Measurements from ENCODE around the gene CELF2. TPM values are rescaled to one million over a fixed set of nuclear protein-coding genes. Genes with fewer than 3 reads are reported as not detected.

The CELF2 gene
- total RNA-seq, 1 donor from 2014 or later, result 14.4 TPM

DNA sequence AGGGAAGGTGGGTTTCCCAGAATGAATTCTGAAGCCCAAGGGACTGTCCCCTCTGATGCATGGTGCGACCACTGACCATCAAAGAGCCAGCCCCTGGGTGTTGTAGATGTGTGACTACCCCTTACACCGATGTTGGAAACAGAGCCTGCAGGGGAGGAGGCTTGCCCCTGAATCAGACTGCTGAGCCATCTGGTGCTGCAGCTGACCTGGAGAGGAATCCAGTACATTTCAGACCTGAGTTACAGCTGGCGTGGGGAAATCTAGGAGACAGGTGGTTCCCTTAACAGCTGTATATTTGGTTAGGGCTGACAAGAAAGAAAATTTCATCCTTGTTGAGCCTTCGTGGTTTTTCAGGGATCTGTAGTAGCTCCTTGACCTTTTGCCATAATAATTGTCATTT lies 195.5 kb downstream of the CELF2 start:
- Mint-ChIP-seq H3K36me3 (peaks cover 3% of the 10 kb centered on the region), H3K4me1 (ENCODE audit: unreplicated experiment) (no peaks in the 10 kb centered on the region), H3K27ac (no peak overlapping the region), H3K4me3 (no peak overlapping the region), H3K9me3 (no peaks in the 10 kb centered on the region), H3K27me3 (peaks cover 31% of the 10 kb centered on the region)
- DNase-seq (ENCODE audit: extremely low spot score, unreplicated experiment), result no peak
- no peak for TF ChIP-seq CTCF (conservative IDR thresholded peaks at IDR 0.05)

DNA sequence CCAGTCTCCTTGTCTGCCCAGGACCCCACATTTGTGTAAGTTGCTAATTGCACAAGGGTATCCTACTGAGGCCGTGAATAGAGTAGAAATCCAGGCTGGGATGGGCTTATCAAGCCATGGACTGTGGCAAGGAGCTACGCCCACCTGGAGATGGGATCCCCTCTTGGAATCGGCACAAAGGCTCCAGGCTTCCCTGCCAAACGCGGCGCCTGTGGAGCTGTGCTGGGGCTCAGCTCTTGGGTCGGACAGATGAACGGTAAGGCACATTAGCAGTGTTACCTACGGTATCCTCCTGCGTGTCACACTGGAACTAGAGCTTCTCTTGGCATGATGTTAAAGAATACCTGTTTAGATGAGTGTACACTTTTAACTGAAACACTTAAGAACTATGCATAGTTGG lies 196.7 kb downstream of the CELF2 start:
- H3K27ac Mint-ChIP-seq, result no peak overlapping the region
- H3K9me3 Mint-ChIP-seq, result no peaks in the 10 kb centered on the region
- H3K27me3 Mint-ChIP-seq, result peaks cover 28% of the 10 kb centered on the region
- no peak for DNase-seq (ENCODE audit: extremely low spot score, unreplicated experiment)
- no peak overlapping the region for H3K4me3 Mint-ChIP-seq
- peaks cover 5% of the 10 kb centered on the region for H3K36me3 Mint-ChIP-seq
- no peaks in the 10 kb centered on the region for H3K4me1 Mint-ChIP-seq (ENCODE audit: unreplicated experiment)
- no peak for TF ChIP-seq CTCF (conservative IDR thresholded peaks at IDR 0.05)

GRCh38 chr10:11215471-11215870 lies 197.8 kb downstream of the CELF2 start:
- DNase-seq (ENCODE audit: extremely low spot score, unreplicated experiment), result no peak
- Mint-ChIP-seq H3K27me3 (peaks cover 24% of the 10 kb centered on the region), H3K4me3 (no peak overlapping the region), H3K4me1 (ENCODE audit: unreplicated experiment) (no peaks in the 10 kb centered on the region), H3K27ac (no peak overlapping the region), H3K36me3 (peaks cover 5% of the 10 kb centered on the region), H3K9me3 (no peaks in the 10 kb centered on the region)
- TF ChIP-seq CTCF (conservative IDR thresholded peaks at IDR 0.05), result no peak

DNA sequence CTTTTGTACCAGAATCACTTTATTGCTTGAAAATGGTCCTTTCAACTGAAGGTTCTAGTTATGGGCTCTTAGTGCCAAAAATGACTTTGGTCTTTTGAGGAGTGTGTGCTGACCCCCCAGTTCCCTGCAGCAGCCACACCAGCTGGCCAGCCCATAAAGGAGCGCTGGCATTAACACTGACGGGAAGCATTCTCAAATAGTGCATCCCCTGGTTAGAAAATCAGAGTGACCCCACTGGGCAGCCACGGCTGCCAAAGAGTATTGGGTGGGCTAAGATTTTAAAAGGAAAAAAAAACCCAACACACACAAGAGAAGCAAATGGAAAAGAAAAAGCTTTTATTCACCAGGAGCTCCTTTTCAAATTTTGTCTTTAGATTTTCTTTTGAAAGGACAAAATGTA lies 199.8 kb downstream of the CELF2 start:
- no peaks in the 10 kb centered on the region for H3K4me1 Mint-ChIP-seq (ENCODE audit: unreplicated experiment)
- H3K36me3 Mint-ChIP-seq, result peaks cover 5% of the 10 kb centered on the region
- DNase-seq (ENCODE audit: extremely low spot score, unreplicated experiment), result no peak
- no peaks in the 10 kb centered on the region for H3K9me3 Mint-ChIP-seq
- no peak overlapping the region for H3K27ac Mint-ChIP-seq
- H3K4me3 Mint-ChIP-seq, result no peak overlapping the region
- TF ChIP-seq CTCF (conservative IDR thresholded peaks at IDR 0.05), result no peak
- H3K27me3 Mint-ChIP-seq, result peaks cover 21% of the 10 kb centered on the region

DNA sequence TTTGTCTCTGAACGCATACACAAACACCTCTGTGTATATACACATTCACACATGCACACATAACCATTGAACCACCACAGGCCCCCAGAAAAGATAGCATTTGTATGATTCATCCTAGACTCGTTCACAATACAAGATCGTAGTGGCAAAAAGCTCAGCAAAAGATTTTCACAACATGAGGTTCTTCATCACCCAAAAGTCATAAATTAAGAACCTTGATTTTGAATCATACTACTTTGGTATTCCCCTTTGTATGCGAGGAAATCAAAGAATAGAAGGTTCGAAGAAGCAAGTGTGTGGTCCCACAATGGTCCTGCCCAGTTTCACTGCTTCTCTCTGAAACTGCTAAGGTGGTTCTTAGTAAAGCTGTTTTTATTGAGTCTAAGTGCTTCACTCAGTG lies 200.7 kb downstream of the CELF2 start:
- Mint-ChIP-seq H3K4me3 (no peak overlapping the region), H3K9me3 (no peaks in the 10 kb centered on the region), H3K27me3 (peaks cover 21% of the 10 kb centered on the region), H3K36me3 (peaks cover 5% of the 10 kb centered on the region), H3K27ac (no peak overlapping the region), H3K4me1 (ENCODE audit: unreplicated experiment) (no peaks in the 10 kb centered on the region)
- DNase-seq (ENCODE audit: extremely low spot score, unreplicated experiment), result no peak
- TF ChIP-seq CTCF (conservative IDR thresholded peaks at IDR 0.05), result no peak

DNA sequence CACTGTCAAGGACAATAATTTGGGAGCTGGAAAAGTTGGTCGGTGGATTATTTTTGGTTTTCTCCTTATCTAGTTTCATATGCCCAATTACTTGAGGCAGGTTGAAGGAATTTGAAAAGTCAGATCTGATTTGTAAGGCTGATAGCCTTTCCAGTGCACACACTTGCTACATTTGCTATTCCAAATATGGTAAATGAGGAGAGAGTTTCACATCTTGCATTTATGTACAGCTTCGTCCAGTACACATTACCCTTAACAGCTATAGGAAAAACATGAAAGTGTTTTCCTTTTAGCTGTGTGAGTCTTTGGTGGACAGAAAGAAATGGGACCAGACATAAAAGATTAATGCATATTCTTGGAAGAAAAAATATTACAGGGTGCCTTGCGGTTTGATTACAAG lies 201.8 kb downstream of the CELF2 start:
- TF ChIP-seq CTCF (conservative IDR thresholded peaks at IDR 0.05), result no peak
- Mint-ChIP-seq H3K4me1 (ENCODE audit: unreplicated experiment) (no peaks in the 10 kb centered on the region), H3K4me3 (no peak overlapping the region), H3K27ac (no peak overlapping the region), H3K9me3 (no peaks in the 10 kb centered on the region), H3K36me3 (peaks cover 5% of the 10 kb centered on the region), H3K27me3 (peaks cover 21% of the 10 kb centered on the region)
- DNase-seq (ENCODE audit: extremely low spot score, unreplicated experiment), result no peak

Measured in type B pancreatic cell (in vitro differentiated cells).